ENCODE data around the gene CBX1.

The CBX1 gene

GRCh38 chr17:48024149-48025039 lies 76.9 kb downstream of the CBX1 start:
- DNase-seq = peak in 1 of 2 donors; percentile 40

DNA sequence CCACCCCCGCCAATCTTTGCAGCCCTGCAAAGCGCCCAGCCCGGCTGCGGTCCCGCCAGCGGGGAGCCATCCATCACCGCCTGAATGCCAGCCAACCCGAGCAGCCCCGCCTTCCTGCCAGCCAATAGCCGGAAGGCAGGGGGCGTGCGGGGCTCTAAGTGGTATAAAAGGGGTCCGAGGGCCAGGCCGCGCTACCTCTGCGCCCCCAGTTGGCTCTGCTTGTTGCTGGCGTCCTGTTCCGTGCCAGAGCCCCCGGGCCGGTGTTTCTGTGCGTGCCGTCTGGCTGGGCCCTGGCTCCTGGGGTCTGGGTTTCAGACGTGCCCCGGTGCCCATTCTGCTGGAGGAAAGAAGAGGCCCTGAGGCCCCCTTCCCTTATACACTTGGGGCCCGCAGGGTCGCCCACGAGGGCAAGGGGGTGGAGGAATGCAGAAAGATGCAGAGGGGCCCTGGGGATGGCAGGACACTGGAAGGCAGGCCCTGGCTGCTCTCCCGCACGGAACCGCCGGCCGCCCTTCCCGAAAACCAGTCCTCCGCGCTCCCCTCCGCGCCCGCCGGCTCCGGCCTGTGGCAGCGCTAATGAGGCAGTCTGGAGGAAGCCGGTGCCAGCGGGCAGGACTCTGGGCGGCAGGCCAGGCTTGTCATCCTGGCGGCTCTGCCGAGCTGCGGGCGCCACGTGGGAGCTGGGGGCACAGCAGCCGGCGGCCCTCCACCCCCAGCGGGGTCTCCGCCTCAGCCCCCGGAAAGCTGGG lies 77.7 kb downstream of the CBX1 start:
- DNase-seq = peak in 1 of 2 donors; percentile 61

DNA sequence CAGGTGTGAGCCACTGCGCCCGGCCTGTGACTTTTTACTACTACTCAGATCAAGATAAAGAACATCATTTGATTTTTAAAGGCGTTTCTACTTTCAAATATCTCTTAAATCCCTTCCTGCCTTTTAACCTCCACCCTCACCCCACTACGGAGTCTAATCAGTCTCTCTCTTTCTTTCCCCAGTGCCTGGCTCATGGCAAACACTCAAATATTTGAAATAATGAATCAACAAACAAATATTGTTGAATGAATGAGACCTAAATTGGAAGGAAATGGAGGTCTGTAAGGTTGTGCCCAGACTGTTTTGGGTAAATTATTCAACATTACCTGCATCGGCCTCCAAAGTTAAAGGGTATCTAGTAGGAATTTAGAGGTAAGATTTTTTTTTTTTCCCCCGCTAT lies 78.4 kb downstream of the CBX1 start:
- no peak for DNase-seq

DNA sequence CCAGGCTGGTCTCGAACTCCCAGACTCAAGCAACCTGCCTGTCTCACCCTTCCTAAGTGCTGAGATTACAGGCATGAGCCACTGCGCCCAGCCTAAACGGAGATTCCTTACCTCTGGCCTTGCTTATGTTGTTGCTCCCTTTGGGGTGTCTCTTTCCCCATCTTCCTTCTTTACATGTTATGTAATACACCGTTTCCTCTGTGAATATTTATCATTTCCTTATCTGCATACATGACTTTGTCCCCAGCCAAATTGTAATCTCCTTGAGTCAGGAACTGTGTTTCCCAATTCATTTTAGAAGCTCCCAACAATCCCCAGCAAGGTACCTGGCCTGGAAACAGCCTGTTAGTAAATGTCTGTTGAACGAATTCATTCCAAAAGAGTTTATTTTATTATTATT lies 79.3 kb downstream of the CBX1 start:
- DNase-seq = peak; percentile 60 to 78
